ENCODE measurements around the gene UBN2.

Gene UBN2

DNA sequence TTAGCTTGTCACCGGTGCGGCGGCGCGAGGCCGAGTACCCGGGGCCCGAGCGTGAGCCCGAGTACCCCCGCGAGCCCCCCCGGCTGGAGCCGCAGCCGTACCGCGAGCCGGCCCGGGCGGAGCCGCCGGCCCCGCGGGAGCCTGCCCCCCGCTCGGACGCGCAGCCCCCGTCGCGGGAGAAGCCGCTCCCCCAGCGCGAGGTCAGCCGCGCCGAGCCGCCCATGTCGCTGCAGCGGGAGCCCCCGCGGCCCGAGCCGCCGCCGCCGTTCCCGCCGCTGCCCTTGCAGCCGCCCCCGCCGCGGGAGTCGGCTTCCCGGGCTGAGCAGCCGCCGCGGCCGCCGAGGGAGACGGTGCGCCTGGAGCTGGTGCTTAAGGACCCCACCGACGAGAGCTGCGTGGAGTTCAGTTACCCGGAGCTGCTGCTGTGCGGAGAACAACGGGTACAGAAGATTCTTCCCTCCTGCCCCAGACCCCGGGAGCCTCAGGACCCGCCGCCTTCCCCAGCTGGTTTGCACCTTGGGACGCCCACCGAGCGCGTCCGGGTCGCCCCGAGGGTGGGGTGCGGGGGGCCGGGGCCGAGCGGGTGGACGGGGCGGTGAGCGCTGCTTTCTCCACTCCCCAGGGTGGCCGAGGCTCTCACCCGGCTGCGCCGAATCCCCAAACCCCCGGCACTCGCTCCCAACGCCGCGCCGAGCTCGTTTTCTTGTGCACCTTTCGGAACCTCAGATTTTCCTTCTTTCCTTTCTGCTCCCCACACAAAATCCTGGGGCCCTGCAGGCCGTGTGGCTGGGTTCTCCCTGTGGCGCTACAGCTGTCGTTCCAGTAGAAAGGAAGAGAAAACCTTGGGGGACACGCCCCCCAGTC, 708 bp downstream of the UBN2 start:
- DNase-seq (ENCODE audit: low spot score): peak; percentile 60

DNA sequence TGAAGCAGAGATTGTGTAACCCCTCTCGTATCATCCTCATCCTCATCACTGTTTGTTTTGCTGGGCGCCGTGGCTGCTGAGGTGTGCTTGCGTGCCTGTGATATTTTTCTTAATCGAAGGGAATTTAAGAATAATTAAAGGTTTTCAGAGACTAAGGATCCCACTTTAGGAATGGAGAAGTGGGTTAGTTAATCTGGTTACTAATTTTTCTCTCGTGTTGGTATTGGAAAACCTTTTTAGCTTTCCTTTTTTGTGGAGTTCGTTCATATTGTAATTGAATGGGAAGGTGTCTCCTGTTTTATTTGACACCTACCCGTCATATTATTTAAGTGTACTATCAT, 1.3 kb downstream of the UBN2 start:
- no peak for DNase-seq (ENCODE audit: low spot score)

DNA sequence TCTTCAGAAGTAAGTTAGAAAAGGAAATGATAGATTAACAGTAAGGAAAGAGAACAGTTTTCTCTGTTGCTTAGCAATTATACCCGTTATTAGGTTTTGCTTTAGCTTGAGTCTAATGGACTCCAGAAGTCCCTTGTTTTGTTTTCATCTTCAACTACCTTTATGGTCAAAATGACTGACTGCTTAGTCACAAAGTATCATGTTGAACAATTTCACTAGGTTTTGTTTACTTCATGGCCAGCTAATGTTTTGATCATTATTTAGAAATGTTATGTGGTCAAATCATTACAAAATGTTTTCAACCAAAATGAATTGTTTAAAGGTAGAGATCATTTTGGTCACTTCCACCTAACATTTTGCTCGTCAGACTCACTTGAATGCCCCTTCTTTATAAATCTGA, 1.9 kb downstream of the UBN2 start:
- no peak for DNase-seq (ENCODE audit: low spot score)

DNA sequence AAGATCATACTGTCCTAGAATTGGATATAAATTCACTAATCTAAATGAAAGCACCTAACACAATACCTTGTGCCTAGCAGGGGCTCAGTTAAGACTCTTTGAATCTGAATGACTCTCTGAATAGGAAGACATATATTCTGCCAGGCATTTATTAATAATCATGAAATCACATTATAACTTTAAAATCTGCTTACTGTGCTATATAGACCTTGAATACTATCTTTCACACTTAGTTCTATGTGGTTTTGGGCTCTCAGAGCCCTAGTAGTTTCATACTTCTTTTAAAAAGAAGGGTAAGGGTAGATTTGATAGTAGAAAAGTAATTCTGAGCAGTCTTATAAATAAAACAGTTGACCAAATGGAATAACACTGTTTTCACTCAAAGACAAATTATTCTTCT, 10.2 kb downstream of the UBN2 start:
- no peak for DNase-seq (ENCODE audit: low spot score)

DNA sequence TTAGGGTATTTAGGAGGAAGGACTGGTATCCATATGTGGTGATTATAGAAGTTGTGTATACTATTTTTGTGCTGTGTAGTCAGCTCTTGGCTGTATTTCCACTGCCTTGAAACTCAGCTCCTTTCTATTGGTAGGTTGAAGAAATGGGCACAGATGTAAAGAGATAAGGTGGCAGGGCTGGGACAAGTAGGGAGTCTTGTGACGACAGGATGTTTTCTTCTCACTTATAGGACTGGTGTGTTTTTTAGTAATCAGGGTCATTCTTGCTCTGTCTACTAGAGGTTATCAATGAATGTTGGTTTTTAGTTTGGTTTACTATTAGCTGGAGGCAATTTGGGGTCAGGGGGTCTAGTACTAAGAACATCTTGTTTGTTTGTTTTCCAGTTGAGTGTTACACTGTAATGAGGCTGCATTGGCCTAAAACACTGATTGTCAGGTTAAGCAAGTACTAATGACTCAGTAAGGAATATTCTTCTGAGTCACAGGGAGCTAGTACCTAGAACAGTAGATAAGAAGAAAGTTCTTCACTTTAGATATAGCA, 11.8 kb downstream of the UBN2 start:
- DNase-seq (ENCODE audit: low spot score): no peak

DNA sequence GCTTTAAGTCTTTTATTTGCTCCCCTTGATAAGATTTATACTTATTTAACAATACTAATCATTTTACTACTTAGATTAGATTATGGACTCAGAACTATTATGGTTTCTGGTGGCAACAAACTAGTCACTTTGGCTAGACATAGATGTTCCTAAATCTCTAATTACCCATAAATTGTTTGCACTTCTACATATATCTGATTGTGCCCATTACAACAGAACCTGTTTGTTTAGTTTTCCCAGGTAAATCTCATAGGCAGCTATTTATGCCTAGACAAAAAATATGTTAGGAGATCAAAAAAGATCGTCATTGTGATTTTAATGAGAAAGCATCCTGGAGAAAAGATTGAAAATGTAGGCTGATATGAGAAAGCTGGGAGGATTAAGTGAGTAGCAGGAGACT, 14.4 kb downstream of the UBN2 start:
- no peak for DNase-seq (ENCODE audit: low spot score)

DNA sequence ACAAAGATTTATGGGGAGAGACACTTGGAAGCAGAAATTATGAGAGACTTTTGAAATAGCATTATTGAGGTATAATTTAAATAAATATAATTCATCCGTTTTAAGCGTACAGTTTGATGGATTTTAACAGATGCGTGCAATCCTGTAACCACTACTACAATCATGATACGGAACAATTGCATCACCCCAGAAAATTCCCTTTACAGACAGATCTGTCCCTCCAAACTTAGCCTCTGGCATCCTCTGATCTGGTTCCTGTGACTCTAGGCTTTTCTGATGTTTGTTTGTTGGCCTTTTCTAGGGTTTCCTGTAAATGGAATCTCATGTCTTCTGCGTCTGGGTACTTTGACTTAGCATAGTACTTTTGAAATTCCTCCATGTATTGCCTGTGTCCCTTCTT, 15.5 kb downstream of the UBN2 start:
- DNase-seq (ENCODE audit: low spot score): no peak

DNA sequence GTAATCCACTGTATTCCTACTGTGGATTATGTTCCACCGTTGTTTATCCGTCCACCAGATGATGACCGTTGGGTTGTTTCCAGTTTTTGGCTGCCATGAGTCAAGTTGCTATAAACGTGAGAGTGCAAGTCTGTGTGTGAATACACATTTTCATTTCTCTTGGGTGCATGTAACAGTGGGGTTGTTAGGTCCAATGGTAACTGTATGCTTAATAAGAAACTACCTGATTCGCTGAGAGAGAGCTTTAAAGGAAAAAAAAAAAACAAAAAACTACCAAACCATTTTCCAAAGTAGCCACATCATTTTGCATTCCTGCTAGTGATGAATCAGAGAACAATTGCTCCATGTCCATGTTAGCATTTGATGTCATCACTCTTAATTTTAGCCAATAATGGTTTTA, 15.9 kb downstream of the UBN2 start:
- DNase-seq (ENCODE audit: low spot score): no peak

DNA sequence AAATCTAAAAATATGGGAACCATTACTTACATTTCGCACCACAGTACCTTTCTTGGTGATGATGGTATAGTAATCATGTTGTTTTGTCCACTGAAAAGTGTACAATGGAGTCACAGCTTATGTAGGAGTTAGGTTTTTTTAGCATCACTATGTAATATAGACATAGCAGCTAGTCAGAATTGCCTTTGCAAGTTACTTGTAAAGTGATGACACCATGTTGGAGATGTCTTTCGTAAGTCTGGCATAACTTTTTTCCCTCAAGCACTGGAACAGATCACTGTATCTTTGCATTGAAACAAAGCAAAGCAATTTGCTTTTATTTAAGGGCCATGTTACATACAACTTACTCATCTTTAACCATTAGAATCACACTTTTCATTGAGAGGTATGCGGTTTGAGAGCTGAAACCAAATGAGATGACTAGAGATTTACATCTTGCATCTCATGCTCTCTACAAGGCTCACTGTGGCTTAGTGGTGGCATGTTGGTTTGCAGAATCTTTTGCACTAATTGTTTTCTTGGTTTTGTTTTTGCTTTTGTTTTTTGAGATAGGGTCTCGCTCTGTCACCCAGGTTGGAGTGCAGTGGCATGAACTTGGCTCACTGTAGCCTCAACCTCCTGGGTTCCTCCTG, 18.3 kb downstream of the UBN2 start:
- no peak for DNase-seq (ENCODE audit: low spot score)

DNA sequence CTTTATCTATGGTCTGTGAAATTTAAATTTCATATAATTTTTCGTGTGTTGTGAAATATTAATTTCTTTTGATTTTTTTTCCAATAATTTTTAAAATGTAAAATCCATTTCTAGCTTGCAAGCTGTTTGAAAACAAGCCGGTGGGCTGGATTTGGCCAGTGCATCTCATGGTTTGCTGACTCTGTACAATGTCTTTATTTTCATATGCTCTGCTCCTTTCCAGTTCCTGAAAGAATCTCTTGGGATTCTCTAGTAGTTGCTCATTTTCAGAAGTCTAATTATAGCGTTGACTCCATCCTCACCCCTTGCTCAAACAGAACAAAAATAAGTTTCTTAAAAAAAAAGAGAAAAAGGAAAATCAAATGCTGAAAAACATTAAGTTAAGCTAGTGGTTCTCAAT, 21.4 kb downstream of the UBN2 start:
- no peak for DNase-seq (ENCODE audit: low spot score)

DNA sequence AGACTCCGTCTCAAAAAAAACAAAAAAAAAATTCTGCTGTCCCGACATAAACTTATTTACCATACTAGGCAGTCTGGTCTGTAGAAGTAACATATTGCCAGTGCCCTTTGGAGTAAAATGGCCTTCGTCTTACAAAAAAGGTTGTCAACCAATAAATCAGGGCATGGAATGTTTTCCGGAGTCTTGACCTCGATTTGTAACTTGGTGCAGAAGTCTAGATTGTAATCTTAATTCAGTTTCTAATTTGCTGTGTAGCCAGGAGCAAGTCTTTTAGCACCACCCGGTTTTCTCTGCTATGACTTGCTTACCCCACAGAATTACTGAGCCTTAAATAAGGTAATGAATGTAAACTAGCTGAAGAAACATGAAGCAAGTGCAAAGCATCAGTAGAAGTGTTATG, 23.2 kb downstream of the UBN2 start:
- DNase-seq (ENCODE audit: low spot score): no peak

DNA sequence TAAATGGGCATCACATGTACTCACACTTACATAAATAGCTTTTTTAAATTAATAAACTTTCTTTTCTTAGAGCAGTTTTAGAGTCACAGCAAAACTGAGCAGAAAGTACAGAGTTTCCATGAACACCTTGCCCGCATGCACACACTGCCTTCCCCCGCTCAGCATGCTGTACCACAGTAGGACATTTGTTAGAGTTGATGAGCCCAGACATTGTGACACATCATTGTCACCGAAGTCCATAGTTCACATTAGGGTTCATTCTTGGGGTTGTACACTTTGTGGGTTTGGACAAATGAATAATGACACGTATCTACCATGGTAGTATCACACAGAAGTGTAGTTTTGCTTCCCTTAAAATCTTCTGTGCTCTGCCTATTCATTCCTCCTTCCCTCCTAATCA, 23.7 kb downstream of the UBN2 start:
- no peak for DNase-seq (ENCODE audit: low spot score)

DNA sequence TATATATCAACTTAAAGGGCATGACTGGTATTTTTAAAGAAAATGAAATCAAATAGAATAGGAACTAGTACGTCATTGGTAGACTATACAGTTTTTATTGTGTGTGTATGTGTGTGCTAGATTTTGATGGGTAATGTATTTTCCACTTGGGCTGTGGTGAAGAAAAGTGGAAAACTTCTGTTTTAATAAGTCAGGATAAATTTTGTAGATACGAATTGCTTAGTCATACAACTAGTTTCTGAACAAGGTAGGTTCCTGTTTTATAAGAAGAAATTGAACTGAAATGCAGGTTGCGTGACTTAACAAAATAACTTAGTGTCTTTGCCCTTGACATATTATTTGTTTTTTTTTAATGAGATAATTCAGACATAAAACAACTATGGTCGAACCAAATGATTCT, 24.3 kb downstream of the UBN2 start:
- no peak for DNase-seq (ENCODE audit: low spot score)

DNA sequence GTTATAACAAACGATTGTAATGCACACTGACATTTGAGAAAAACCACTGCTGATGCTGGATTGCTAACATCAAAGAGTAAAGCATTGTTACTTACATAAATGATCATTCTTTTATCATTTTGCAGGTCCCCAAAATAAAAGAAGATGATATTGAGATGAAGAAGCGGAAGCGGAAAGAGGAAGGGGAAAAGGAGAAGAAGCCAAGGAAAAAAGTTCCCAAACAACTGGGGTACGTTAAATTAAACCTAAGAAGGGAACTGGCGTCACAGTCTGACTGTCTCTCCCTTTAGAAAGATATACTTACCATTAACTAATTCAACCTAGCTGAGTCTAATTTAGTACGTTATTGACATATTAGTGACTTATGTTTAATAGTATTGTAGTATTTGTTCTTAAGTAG, 28.1 kb downstream of the UBN2 start:
- DNase-seq (ENCODE audit: low spot score): no peak

DNA sequence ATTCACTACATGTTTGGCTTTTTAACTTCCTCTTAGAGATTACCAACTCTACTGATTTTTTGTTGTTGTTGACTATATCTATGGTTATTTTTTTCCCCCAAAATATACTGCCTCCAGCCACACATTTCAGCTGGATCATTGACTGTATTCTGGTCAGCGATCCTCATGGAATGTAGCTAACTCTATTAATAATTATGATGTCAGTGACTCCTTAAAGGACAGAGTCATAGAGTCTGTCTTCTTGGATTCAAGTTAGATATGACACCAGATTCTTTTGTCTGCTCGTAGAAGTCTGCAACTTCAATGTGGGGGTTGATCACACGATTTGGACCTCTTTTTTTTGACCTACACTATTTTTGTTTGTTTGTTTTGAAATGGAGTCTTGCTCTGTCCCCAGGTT, 33.2 kb downstream of the UBN2 start:
- no peak for DNase-seq (ENCODE audit: low spot score)

DNA sequence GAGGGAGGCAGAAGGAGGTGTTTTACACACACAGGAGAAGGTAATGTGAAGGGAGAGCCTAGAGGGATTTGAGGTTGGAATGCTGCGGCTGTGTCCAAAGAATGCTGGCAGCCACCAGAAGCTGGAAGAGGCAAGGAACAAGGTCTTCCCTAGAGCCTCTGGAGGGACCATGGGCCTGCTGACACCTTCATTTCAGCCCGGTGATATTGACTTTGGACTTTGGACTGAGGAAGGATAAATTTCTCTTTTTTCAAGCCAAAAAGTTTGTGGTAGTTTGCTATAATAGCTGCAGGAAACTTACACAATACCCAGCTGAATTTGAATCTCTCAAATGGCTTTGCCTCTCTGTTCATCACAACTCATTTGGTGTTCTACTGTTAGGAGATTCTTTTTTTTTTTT, 34.6 kb downstream of the UBN2 start:
- DNase-seq (ENCODE audit: low spot score): no peak

DNA sequence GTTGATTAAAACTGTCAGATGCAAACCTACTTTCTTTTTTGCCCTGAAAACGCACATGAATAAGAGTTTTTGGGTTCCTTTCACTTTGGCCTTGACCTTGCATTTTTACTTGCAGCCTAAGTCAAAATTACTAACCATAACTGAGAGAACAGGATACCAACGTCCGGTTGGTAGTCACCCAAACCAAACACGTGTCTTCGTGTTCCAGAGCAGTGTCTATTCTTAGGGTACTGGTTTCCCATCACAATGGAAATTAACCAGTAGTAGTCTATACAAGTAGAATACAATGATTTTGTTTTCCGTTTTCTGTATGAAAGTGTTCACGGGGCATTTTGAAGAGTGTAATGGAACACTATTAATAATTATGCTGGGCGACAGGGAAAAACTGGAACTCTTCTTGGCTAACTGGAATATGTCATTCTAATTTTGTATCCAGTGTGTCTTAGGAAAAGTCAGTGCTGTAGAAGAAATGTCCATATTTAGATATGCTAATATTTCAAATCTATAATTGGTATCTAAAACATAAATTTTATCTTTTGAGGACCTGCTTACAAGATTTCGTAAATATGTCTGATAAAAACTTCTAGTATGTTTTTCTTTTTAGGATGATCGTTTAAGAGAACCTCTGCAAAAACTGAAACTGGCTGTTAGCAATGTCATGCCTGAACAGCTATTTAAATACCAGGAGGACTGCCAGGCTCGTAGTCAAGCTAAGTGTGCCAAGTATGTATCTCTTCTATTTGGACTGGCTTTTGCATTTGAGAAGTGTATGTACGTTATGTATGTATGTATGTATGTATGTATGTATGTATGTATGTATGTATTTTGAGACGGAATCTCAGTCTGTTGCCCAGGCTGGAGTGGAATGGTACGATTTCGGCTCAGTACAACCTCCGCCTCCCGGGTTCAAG, 40.9 kb downstream of the UBN2 start:
- no peak for DNase-seq (ENCODE audit: low spot score)

DNA sequence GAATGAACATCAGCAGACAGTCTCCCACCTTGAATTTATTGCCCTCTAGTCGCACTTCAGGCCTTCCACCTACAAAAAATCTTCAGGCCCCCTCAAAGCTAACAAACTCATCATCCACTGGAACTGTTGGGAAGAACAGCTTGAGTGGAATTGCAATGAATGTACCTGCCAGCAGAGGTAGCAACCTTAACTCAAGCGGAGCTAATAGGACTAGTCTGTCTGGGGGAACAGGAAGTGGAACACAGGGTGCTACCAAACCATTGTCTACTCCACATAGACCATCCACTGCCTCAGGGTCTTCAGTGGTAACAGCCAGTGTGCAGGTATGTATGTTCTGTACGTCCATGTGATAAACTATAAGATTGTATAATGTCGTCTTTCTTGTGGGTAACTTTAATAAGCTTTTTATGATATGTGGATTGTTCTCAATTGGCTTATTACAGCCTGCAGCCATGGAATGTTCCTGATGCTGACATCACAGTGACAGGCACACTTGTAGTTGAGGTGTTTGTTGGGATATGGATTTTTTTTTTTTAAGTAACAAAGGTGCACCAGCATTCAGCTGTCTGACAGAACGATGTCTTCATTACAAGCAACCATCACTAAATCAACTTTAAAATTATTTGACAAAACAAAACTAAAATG, 53.3 kb downstream of the UBN2 start:
- no peak for DNase-seq (ENCODE audit: low spot score)

DNA sequence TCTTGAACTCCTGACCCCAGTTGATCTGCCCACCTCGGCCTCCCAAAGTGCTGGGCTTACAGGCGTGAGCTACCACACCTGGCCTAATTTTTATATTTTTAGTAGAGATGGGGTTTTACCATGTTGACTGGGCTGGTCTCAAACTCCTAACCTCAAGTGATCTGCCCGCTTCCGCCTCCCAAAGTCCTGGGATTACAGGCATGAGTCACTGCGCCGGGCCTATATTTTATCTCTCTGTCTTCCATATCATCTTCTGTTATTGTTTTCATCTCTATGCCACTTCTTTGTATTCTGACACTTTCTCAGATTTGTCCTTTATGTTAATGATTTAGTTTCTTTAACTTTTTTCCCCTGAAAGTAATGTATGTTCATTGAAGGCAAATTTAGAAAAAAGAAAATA, 55.1 kb downstream of the UBN2 start:
- DNase-seq (ENCODE audit: low spot score): no peak

DNA sequence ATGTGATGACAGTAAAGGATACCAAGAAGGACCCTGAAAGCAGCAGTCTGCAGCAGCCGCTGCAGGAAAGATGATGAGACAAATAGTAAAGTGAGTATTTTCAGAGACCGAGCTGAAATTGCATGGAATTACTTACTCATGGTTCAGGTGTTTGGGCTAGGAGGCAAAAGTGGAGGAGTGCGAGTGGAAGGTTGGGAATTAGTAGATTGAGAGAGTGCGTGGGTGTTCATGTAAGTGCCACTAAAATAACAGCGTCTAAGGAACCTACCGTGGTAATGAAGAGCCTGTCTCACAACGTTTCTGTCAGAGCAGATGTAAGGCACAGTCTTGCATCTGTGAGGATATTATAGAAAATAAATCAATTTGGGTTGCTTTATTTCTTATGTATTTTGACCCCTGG, 61.8 kb downstream of the UBN2 start:
- no peak for DNase-seq (ENCODE audit: low spot score)

DNA sequence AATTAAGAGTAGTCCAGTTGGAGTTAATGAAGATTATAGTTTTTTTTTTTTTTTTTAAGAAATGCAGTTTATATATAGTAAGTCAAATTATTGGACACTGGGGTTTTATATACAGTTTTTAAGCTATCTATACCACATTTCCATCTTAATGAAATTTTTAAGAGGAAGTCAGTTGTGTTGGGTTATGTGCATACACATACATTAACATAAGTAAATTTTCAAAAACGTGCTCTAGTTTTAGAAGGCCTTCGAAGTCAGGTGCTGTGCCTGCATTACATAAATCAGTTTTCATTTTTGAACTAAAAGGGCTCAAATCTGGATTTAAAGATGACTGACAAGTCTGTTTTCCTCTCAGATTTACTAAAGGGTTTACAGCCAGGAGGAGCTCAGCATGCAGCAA, 62.5 kb downstream of the UBN2 start:
- no peak for DNase-seq (ENCODE audit: low spot score)

DNA sequence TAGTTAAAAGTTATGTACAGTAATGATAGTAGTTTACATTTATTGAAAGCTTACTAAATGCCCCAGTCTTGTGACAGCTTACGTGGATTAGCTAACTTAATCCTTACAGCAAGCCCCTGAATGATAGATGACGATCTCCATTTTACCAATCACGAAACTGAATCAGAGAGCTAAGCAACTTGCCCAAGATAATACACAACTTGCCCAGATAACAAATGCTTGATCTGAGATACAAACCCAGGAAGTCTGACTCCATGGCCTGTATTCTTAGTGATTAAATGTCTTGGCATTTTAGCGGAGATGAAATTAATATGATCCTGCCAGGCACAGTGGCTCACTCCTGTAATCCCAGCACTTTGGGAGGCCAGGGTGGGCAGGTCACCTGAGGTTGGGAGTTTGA, 63.2 kb downstream of the UBN2 start:
- DNase-seq (ENCODE audit: low spot score): no peak
